ENCODE measurements around the gene RASA3. TPM values are rescaled to one million over a fixed set of nuclear protein-coding genes. Genes with fewer than 3 reads are reported as not detected.

RASA3 gene
- total RNA-seq, 2 donors from 2014 or later, result 6.3 to 12.0 TPM

GRCh38 chr13:113941571-113942191, 190.7 kb downstream of the RASA3 start:
- Histone ChIP-seq H3K27ac (ENCODE audit: low read depth, low read length) (no peak overlapping the region), H3K36me3 (ENCODE audit: control insufficient read depth, insufficient read depth, low read length) (no peaks in the 10 kb centered on the region), H3K4me1 (ENCODE audit: control insufficient read depth, insufficient read depth, low read length) (peaks cover 2% of the 10 kb centered on the region), H3K4me3 (ENCODE audit: low read length) (no peak overlapping the region), H3K9ac (ENCODE audit: extremely low read depth, low read length, poor library complexity, severe bottlenecking) (no peak overlapping the region), H3K27me3 (ENCODE audit: control insufficient read depth, insufficient read depth, low read length, poor library complexity, severe bottlenecking) (peaks cover 58% of the 10 kb centered on the region), H3K9me3 (ENCODE audit: control insufficient read depth, low read length) (no peaks in the 10 kb centered on the region)
- H3K9me3 Mint-ChIP-seq, result peaks cover 3% of the 10 kb centered on the region
- 90 to 100% methylated on average over 1 to 16 of the region's 16 CpGs for WGBS, 2 experiments (ENCODE audit: insufficient coverage in 1 of 2, insufficient read length in 1 of 2)
- H3K4me3 Mint-ChIP-seq, result no peak overlapping the region
- peaks cover 43% of the 10 kb centered on the region for H3K27me3 Mint-ChIP-seq (ENCODE audit: insufficient read depth)
- no peaks in the 10 kb centered on the region for H3K36me3 Mint-ChIP-seq (ENCODE audit: low read depth)
- TF ChIP-seq CTCF (conservative IDR thresholded peaks at IDR 0.05), result no peak
- H3K4me1 Mint-ChIP-seq, result no peaks in the 10 kb centered on the region
- no peak overlapping the region for H3K27ac Mint-ChIP-seq
- no peak for DNase-seq

- no peak for DNase-seq
- Mint-ChIP-seq H3K27ac (no peak overlapping the region), H3K4me3 (no peak overlapping the region), H3K4me1 (no peaks in the 10 kb centered on the region), H3K27me3 (ENCODE audit: insufficient read depth) (peaks cover 56% of the 10 kb centered on the region), H3K9me3 (peaks cover 3% of the 10 kb centered on the region), H3K36me3 (ENCODE audit: low read depth) (no peaks in the 10 kb centered on the region)
- peaks cover 2% of the 10 kb centered on the region for H3K4me1 ChIP-seq (ENCODE audit: control insufficient read depth, insufficient read depth, low read length)
- H3K27ac ChIP-seq (ENCODE audit: low read depth, low read length), result no peak overlapping the region
- 89 to 97% methylated on average over 10 to 16 of the region's 16 CpGs for WGBS, 2 experiments (ENCODE audit: insufficient coverage in 1 of 2, insufficient read length in 1 of 2)
- H3K9me3 ChIP-seq (ENCODE audit: control insufficient read depth, low read length), result no peaks in the 10 kb centered on the region
- H3K36me3 ChIP-seq (ENCODE audit: control insufficient read depth, insufficient read depth, low read length), result no peaks in the 10 kb centered on the region
- no peak overlapping the region for H3K9ac ChIP-seq (ENCODE audit: extremely low read depth, low read length, poor library complexity, severe bottlenecking)
- H3K27me3 ChIP-seq (ENCODE audit: control insufficient read depth, insufficient read depth, low read length, poor library complexity, severe bottlenecking), result peaks cover 76% of the 10 kb centered on the region
- TF ChIP-seq CTCF (conservative IDR thresholded peaks at IDR 0.05), result no peak
- no peak overlapping the region for H3K4me3 ChIP-seq (ENCODE audit: low read length)
These were observed 192.5 kb downstream of the RASA3 start for GRCh38 chr13:113939944-113940297.

GRCh38 chr13:113939129-113939943, 193.1 kb downstream of the RASA3 start:
- peaks cover 82% of the 10 kb centered on the region for H3K27me3 ChIP-seq (ENCODE audit: control insufficient read depth, insufficient read depth, low read length, poor library complexity, severe bottlenecking)
- no peak overlapping the region for H3K27ac ChIP-seq (ENCODE audit: low read depth, low read length)
- no peak for DNase-seq
- Mint-ChIP-seq H3K36me3 (ENCODE audit: low read depth) (no peaks in the 10 kb centered on the region), H3K9me3 (peaks cover 3% of the 10 kb centered on the region), H3K27ac (no peak overlapping the region), H3K27me3 (ENCODE audit: insufficient read depth) (peaks cover 56% of the 10 kb centered on the region), H3K4me3 (no peak overlapping the region), H3K4me1 (no peaks in the 10 kb centered on the region)
- peaks cover 2% of the 10 kb centered on the region for H3K4me1 ChIP-seq (ENCODE audit: control insufficient read depth, insufficient read depth, low read length)
- no peak for TF ChIP-seq CTCF (conservative IDR thresholded peaks at IDR 0.05)
- no peaks in the 10 kb centered on the region for H3K36me3 ChIP-seq (ENCODE audit: control insufficient read depth, insufficient read depth, low read length)
- no peak overlapping the region for H3K9ac ChIP-seq (ENCODE audit: extremely low read depth, low read length, poor library complexity, severe bottlenecking)
- WGBS, 2 experiments (ENCODE audit: insufficient coverage in 1 of 2, insufficient read length in 1 of 2), result 92 to 93% methylated on average over 22 to 28 of the region's 28 CpGs
- H3K9me3 ChIP-seq (ENCODE audit: control insufficient read depth, low read length), result no peaks in the 10 kb centered on the region
- no peak overlapping the region for H3K4me3 ChIP-seq (ENCODE audit: low read length)
